Stimulated activated CD8-positive, alpha-beta memory T cell treated with anti-CD3 and anti-CD28 coated beads, Interleukin-12 subunit alpha, Interleukin-12 subunit beta, amount 100 ng/mL, for 4 hours (primary cell): Measurements from ENCODE around the gene PXDN.

Source experiments
- DNase-seq: peaks from one replicate; pipeline ENCODE4 v3.0.0-alpha.2; 2020; ENCODE audit warnings: low read depth

Gene PXDN

DNA sequence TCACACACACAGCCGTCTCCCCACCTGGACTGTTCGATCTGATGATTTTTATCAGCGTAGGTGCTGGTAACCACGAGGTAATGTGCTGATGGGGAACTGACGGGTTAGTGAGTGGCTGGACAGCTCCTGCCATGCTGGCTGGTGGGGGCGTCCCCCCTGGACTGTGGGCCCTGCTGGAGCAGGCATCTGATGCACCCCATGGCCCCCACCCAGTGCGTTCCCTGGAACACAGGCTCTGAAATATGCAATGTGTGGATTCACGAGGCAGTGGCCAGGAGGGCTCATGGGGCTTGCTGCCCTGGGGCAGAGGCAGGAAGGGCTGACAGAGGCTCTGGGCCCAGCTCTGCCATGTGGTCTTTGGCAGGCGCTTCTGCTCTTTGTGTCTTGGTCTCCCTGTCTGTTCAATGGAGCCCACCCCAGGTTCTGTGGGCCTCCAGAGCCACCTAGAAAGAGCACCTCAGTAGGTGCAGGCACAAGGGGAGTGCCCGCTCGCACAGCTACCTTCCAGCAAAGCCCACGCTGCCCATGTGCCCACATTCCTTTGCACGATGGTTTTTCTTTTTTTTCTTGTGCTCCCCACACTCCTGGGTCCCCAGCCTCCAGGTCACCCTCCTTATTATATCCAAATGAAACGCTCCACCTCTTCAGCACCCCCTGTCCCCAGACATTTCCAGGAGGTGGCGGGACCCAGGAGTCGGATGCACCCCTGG is 10.3 kb upstream of the PXDN start:
- no peak for DNase-seq

DNA sequence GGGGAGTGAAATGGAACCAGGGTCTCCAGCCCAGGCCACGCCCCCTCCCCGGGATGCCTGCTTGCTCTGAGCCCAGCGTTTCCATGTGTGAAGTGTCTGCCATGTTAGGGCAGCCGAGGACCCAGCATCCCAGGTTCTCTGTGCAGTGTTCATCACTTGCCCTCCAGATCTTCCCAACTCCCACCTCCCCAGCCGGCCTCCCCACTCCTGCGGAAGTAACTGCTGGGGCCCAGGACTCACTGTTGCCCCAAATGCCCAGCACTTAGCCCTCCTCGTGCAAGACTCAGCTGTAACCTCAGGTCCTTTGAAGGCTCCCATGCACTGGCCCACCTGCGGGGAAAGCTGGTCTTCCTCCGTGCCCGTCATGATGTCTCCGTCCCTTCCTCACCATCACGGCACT is 9.7 kb upstream of the PXDN start:
- no peak for DNase-seq

DNA sequence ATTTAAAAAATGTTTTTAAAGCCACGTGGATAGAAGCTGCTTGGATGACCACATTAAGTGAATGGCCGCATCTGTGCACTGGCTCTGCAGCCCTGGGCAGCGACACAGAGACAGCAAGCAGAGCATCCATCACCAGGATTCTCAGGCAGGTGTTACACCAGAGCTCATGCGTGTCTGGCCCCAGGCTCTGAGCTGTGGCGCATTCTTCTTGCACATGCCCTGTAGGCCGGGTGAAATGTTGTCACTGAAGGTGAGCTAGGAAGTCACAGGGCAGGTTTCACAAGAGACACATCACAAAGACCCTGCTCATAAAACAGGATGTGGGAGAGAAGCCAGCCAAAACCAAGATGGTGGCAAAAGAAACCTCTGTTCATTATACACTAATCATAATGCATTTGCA is 8.4 kb upstream of the PXDN start:
- DNase-seq, result no peak

DNA sequence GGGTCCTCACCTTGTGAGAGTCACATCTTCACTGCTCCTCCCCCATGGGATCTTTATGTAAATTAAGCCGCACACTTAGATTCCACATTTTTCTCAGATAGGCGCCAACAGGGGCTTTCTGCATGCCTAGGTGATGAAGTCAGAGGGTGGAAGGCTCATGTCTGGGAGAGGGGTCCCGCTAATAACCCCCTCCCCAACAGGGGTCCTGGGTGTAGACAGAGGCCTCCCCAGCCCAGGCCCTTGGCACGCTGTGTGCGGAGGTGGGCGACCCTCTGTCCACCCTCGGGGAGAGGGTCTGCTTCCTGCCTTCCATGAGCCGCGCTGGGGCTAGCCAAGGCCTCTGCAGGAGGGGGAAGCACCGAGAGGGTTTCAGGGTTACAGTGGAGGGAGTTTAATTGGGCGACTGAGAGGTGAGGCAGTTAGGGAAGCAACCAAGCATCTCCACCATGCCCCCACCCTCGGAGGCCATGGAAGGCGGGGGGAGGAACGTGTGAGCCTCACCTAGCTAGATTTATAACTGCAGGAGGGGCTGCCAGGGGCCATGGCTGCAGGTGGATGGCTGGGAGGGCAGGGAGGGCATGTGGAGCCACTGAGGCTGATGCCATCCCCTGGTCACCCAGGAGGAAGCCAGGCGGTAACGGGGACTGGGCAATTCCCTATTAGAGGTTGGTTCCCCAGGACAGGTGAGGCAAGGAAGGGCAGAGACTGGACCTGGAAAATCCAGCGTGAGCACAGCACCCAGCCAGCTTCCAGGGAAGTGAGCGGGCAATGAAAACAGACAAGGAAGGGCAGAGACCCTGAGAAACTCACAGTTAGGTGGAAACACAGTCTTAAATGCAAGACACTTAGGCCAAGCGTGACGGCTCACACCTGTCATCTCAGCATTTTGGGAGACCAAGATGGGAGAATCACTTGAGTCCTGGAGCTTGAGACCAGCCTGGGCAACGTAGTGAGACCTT is 7.7 kb upstream of the PXDN start:
- no peak for DNase-seq

DNA sequence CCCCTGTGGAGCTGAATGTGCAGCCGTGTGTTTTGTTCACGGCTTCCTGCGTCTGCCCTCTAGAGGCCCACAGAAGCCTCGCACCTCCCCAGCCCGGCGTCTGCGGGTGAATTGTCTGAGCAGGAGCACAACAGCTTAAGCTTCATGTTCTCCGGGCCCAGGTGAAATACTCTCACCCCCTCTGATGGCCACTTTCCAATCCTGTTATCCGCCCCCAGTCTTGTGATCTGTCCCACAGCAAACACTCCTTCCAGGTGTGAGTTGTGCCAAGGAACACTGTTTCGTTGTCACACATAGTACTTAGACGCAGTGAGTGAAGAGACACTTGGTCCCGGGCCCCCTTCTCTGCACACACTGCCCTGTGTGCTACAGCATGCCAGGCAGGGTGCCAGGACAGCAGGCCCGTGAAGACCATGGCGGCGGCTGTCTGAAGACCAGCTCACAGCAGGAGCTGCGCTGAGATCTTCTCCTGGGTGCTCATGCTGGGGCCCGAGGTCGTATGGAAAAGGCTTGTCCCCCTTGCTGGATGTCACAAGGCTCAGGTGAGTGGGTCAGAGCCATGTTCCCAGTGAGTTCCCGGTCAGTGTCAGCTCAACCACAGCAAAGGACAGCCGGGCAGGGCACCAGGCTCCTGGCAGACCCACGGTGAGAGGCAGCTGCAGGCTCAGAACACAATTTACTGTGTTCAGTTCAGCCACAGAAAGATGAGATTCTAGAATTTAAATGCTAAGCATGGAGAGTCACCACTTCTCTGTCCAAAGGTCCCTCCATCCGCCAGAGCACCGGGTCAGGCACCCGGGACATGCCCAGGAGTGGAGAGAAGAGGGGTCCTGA is 6.8 kb upstream of the PXDN start:
- DNase-seq, result no peak

DNA sequence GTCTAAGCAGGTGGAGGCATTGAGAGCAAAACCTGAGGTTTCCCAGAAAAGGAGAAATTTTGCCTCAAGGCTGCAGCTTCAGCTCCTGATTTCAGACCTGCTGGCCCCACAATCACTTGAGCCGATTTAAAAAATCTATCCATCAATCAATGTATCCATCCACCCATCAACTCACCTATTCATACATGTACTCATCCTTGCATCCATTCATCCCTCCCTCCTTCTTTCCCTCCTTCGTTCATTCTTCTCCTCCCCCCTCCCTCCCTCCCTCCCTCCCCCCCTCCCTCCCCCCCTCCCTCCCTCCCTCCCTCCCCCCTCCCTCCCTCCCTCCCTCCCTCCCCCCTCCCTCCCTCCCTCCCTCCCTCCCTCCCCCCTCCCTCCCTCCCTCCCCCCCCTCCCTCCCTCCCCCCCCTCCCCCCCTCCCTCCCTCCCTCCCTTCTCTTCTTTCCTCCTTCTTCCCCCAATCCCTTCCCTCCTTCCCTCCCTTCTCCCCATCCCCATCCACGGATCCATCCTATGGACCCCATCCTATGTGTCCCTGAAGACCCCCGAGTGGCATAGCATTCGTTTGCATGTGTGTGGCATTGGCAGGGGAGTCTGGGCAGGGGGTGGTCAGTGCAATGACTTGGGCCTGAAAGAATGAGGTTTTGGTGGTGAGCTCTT is 6.1 kb upstream of the PXDN start:
- no peak for DNase-seq

DNA sequence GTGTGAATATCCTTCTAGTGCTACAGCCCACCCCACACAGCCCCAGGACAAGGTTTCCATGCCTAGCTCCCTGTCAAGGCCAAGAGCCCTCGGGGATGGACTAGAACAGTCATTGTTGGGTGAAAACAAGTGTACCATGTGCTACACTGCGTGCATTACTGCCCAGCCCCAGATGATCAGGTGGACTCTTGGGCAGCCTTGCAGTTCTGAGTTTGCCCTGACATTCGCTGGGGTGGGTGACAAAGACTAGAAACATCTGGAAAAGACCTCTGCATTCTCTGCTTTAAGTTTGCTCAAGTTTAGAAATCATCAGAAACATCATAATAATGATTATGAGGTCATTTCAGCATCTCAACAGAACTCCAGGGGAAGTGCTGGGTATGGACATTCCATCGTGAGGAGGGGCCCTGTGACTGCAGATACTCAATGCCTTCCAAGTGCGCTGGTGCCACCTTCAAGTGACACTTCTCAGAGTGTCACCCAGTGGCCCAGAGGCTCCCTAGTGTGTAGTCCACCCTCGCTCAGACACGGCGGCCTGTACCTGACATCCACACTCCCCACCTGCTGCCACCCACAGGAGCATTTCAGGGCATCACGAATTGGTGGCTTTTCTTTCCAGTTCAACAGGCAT is 5.3 kb upstream of the PXDN start:
- no peak for DNase-seq

DNA sequence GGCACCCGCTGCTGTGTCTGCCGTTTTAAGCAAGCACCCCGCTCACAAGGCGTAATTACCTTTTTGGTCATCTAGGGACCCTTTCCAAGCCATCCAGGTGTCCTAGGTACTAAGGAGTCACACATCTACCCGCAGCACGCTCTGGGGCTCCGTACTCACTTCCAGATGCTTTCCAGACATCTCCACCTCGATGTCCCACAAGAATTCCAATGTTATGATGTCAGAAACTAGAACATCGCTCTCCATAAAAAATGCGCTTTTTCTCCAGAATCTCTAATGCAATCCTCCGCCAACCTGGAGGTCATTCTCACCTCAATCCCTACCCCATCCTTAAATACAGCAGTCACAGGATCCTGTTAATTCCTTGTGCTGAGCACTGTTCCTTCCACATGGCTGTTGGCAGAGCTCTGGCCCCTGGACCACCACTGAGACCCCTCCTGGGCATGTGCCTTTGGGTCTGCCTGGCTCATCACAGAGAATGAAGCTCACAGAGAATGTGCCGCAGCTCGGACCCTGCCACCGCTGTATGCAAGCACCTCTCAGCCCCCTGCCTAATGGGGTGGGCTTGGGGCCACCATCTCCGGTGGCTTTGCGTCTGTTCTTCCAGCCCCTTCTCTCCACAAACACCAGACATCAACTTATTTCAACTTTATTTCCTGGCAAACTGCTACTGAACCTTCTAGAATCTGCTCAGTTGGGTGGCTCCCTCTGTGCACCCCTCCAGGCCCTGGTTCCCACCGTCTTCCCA is 4.6 kb upstream of the PXDN start:
- DNase-seq, result no peak

DNA sequence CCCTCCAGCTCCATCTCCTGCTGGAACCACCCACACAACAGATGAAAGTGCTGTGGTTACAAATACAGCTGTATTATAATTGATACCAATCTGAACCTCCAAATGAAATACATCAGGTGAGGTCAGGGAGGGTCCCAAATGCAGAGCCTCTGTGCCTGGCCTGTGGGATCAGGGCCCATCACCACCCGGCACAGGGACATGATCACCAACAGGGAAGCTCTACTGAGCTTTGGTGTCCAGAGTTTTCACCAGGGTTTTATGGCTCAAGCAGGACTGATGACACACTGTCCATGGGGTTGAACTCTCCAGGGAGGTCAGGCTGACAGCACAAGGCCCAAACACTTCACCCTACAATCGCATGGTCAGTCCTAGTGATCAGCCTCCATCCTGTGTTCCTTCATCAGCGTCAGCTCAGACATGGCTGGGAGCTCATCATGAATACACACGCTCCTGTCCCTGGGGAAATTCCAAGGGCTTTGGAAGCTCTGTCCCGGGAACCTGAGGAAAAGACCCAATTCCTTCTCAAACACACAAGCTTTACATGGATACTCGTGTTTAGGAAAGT is 3.9 kb upstream of the PXDN start:
- no peak for DNase-seq

DNA sequence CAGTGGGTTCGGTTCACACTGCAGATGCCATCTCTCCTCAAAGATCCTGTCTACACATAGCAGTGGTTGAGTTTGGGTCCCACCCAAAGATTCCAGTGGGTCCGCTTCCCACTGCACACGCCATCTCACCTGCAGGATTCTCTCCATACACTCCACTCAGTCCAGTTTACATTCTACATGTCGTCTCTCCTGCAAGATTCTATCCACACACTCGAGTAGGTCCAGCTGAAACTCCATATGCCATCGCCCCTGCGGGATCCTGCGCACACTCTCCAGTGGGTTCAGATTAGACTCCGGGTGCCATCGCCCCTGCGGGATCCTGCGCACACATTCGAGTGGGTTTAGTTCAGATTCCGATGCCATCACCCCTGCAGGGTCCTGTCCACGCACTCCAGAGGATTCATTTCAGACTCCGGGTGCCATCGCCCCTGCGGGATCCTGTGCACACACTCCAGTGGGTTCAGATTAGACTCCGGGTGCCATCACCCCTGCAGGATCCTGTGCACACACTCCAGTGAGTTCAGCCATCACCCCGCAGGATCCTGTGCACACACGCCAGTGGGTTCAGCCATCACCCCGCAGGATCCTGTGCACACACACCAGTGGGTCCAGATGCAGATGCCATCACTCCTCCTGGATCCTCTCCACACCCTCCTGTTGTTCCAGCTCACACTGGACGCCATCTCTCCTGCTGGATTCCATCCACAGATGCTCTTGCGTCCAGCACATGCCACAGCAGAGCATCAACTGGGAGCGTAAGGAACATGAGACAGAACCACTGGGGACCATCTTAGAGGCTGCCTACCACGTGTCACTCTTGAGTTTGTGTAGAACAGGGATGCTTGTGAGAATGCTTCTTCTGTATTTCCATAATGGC is 3.0 kb upstream of the PXDN start:
- DNase-seq, result no peak

DNA sequence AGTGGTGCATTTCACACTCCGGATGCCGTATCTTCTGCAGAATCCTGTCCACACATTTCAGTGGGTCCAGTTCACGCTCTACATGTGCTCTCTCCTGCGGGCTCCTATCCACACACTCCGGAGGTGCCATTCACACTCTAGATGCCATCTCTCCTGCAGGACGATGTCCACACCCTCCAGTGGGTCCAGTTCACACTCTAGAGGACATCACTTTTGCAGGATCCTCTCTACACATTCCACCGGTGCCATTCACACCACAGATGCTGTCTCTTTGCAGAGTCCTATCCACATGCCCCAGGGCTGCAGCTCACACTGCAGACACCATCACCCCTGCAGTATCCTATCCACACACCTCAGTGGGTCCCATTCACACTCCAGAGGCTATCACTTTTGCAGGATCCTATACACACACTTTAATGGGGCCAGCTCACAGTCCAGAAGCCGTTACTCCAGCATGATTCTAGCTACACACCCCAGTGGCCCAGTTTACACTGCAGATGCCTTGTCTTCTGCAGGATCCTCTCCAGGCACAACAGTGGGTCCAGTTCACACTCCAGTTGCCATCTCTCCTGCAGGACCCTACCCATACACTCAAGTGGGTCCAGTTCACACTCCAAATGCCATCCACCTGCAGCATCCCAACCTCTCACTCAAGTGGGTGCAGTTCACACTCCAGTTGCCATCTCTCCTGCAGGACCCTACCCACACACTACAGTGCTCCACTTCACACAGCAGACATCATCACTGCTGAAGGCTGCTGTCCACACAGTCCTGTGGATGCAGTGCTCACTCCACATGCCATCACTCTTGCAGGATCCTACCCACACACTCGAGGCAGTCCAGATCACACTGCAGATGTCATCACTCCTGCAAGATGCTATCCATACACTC is 2.1 kb upstream of the PXDN start:
- DNase-seq, result no peak

DNA sequence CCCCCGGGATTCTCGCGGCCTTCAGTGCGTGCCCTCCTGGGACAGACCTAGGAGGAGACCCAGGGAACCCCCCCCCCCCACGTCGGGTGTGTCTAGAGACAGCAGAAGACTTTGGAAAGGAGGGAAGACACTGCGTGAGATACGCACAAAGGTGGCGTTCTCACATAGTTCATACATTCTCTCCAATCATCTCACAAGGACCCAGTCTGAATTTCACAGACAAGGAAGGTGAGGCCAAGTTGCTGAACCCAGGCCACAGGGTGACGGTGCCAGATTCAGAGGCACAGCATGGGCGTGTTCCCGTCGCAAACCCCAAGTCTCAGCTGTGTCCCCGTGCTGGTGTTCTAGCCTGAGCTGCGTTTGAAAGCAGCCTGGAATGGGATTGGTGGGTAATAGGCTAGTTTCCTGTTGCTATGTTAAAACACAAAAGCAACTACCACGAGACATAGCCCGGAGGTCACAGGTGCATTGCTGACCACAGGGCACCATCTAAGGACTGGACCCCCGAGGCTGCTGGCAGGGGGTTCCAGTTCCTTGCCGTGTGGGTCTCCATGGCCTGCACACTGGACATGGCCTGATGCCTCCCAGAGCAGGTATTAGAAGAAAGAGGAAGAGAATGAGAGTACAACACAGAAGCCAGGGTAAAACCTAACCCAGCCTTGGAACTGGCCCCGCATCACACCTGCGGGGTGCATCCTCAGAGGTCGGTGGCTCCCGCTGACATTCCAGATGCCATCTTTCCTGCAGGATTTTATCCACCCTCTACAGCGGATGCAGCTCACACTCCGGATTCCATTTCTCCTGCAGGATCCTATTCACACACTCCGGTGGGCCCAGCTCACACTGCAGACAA is 1.1 kb upstream of the PXDN start:
- no peak for DNase-seq

DNA sequence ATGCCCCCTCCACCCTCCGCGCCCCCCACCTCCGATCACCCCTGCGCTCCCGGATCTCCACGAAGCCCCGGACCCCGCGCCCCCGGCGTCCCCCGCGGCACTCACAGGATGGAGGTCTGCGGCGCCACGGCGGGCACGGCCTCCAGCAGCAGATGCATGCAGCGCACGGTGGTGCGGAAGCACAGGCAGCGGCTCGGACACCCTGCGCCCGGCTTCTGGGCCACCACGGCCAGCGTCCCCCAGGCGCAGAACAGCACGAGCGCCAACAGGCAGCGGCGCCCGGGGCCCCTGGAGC is 217 bp downstream of the PXDN start:
- DNase-seq, result no peak

DNA sequence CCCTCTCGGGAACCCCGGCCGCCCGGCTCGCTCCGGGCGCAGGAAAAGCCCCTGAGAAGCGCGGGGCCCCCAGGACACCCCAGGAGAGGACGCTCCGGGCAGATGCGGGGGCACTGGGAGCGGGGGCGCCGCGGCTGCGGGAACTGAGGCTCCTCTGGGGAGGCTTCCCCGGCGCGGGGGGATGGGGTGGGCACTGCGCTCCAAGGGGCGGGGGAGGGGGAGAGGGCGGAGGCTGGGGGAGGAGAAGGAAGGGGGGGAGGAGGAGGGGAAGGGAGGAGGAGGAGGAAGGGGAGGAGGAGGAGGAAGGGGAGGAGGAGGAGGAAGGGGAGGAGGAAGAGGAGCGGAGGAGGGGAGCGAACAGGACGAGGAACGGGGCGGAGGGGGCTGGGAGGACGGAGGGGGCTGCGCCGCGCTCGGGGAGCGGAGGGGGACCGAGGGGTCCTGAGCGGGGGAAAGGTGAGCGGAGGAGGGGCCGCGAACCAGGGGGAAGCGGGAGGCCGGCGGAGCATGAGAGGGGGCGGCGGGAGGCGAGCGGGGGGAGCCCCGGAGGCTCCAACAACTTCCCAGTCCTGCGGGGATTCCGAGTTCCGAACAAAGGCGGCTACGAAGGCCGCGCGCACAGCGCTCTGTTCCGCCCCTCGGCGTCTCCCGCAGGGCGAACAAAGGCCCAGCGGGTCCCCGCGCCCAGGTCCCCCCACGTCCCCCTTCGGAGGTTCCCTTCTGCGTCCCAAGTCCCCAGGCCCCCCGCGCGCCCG is 742 bp downstream of the PXDN start:
- no peak for DNase-seq

DNA sequence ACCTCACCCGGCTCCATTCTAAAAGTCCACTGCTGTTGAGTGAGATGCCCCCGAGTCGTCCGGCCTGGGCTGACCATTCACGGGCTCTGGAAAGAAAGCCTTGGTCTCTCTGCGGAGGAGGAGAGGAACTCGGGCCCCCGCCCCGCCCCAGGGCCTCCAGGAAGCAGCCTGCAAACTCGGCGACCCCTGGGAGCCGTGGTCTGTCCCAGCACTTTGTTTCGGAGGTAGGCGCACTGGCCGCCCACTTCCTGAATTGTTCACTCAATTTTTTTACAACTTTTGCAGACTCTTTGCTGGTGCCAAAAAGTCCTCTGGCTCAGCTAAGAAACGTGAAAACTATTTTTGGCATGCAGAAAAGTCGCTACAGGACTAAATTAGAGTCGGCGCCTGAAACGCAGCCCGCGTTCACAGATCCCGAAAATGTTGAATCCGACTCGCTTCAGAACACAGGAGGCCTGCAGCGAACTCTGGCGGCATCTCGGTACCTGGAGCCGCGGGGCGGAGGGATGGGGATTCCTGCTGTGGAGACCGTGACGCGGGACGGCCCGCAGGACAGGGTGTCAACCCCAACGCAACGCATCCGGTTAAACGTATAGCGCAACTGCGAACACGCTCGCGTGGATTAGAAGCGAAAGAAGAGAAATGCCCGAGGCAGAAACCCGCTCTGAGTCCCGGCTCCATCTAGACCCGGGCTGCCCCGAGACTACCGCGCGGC is 1.5 kb downstream of the PXDN start:
- no peak for DNase-seq

DNA sequence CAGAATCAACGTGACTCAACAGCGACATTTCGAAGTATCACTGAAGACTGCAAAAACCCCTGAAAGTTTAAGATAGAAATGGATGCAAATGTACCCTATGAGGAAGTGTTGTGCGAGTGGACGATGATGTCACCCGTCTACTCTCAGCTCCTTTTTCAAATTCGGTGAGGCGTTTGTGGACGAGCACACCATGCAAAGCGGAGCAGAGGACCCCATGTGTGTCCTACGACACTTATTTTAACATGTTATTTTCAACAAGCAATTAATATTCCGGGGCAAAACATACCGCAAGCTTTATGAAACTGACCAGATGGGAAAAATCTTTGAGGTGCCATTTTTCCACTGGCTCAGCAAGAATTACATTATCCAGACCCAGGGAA is 2.0 kb downstream of the PXDN start:
- DNase-seq, result no peak
